ENCODE data around the gene FLNC.

Gene FLNC

GRCh38 chr7:128894101-128894440 is 63.9 kb downstream of the FLNC start:
- in situ Hi-C loops (cut with HindIII; ENCODE audit: low pct_ligation_motif_present, low pct_unique_long_range_greater_than_20kb, low sequenced_read_pairs): no loop called here
- DNase-seq: no peak

GRCh38 chr7:128895320-128895719 is 65.1 kb downstream of the FLNC start:
- in situ Hi-C loops (cut with HindIII; ENCODE audit: low pct_ligation_motif_present, low pct_unique_long_range_greater_than_20kb, low sequenced_read_pairs): no loop called here
- no peak for DNase-seq

GRCh38 chr7:128899392-128899791 is 69.2 kb downstream of the FLNC start:
- in situ Hi-C loops (cut with HindIII; ENCODE audit: low pct_ligation_motif_present, low pct_unique_long_range_greater_than_20kb, low sequenced_read_pairs): no loop called here
- no peak for DNase-seq

GRCh38 chr7:128900237-128900636 is 70.0 kb downstream of the FLNC start:
- DNase-seq: no peak
- in situ Hi-C loops (cut with HindIII; ENCODE audit: low pct_ligation_motif_present, low pct_unique_long_range_greater_than_20kb, low sequenced_read_pairs): no loop called here

- DNase-seq: peak; percentile 92
- in situ Hi-C loops (cut with HindIII; ENCODE audit: low pct_ligation_motif_present, low pct_unique_long_range_greater_than_20kb, low sequenced_read_pairs): no loop called here
Measured at GRCh38 chr7:128902761-128903585, 72.8 kb downstream of the FLNC start.

GRCh38 chr7:128903621-128904361 is 73.6 kb downstream of the FLNC start:
- in situ Hi-C loops (cut with HindIII; ENCODE audit: low pct_ligation_motif_present, low pct_unique_long_range_greater_than_20kb, low sequenced_read_pairs): no loop called here
- peak; percentile 75 for DNase-seq

- in situ Hi-C loops (cut with HindIII; ENCODE audit: low pct_ligation_motif_present, low pct_unique_long_range_greater_than_20kb, low sequenced_read_pairs): no loop called here
- DNase-seq: peak; percentile 82
Measured at GRCh38 chr7:128904381-128905197, 74.4 kb downstream of the FLNC start.

GRCh38 chr7:128906001-128906765 is 76.0 kb downstream of the FLNC start:
- in situ Hi-C loops (cut with HindIII; ENCODE audit: low pct_ligation_motif_present, low pct_unique_long_range_greater_than_20kb, low sequenced_read_pairs): no loop called here

GRCh38 chr7:128906766-128907559 is 76.8 kb downstream of the FLNC start:
- no peak for DNase-seq
- in situ Hi-C loops (cut with HindIII; ENCODE audit: low pct_ligation_motif_present, low pct_unique_long_range_greater_than_20kb, low sequenced_read_pairs): no loop called here

More at GRCh38 chr7:128906001-128906765, 76.0 kb downstream of the FLNC start:
- no peak for DNase-seq
